ENCODE measurements around the gene TMEM185B. TPM values are rescaled to one million over a fixed set of nuclear protein-coding genes. Genes with fewer than 3 reads are reported as not detected.
"Not testable (repeated sequence)": the region's sequence is repeated elsewhere in the genome, so short reads cannot be mapped to it uniquely, and the experiment has no call there.

TMEM185B gene
- total RNA-seq, 1 donor from 2014 or later, result 29.5 TPM

- no peaks in the 10 kb centered on the region for H3K36me3 ChIP-seq
- DNase-seq (ENCODE audit: extremely low spot score in 2 of 2), result no peak
- H3K27me3 ChIP-seq, result no peaks in the 10 kb centered on the region
- H3K27ac ChIP-seq, result no peak overlapping the region
- peaks cover 46% of the 10 kb centered on the region for H3K4me1 ChIP-seq
- no peak overlapping the region for H3K4me3 ChIP-seq
- TF ChIP-seq POLR2A (IDR thresholded peaks at IDR 0.05), result no peak
- TF ChIP-seq POLR2AphosphoS5 (IDR thresholded peaks at IDR 0.05; ENCODE audit: insufficient read depth in 1 of 2, low read depth in 1 of 2), result no peak
- TF ChIP-seq CTCF (IDR thresholded peaks at IDR 0.05), result no peak
- H3K9me3 ChIP-seq, result no peaks in the 10 kb centered on the region
- intact Hi-C loops (cut with DNase I), result no loop called here
Measured at GRCh38 chr2:120236791-120237190, 13.6 kb upstream of the TMEM185B start.

GRCh38 chr2:120236316-120236715 lies 13.1 kb upstream of the TMEM185B start:
- Histone ChIP-seq H3K9me3 (no peaks in the 10 kb centered on the region), H3K4me3 (no peak overlapping the region), H3K27me3 (no peaks in the 10 kb centered on the region), H3K27ac (no peak overlapping the region), H3K4me1 (peaks cover 51% of the 10 kb centered on the region), H3K36me3 (no peaks in the 10 kb centered on the region)
- intact Hi-C loops (cut with DNase I), result no loop called here
- no peak for TF ChIP-seq POLR2AphosphoS5 (IDR thresholded peaks at IDR 0.05; ENCODE audit: insufficient read depth in 1 of 2, low read depth in 1 of 2)
- no peak for TF ChIP-seq POLR2A (IDR thresholded peaks at IDR 0.05)
- no peak for TF ChIP-seq CTCF (IDR thresholded peaks at IDR 0.05)
- DNase-seq (ENCODE audit: extremely low spot score in 2 of 2), result no peak

GRCh38 chr2:120235681-120236080 lies 12.5 kb upstream of the TMEM185B start:
- H3K4me3 ChIP-seq, result no peak overlapping the region
- H3K36me3 ChIP-seq, result no peaks in the 10 kb centered on the region
- no peak for DNase-seq (ENCODE audit: extremely low spot score in 2 of 2)
- intact Hi-C loops (cut with DNase I), result no loop called here
- no peaks in the 10 kb centered on the region for H3K9me3 ChIP-seq
- TF ChIP-seq POLR2AphosphoS5 (IDR thresholded peaks at IDR 0.05; ENCODE audit: insufficient read depth in 1 of 2, low read depth in 1 of 2) (no peak), POLR2A (IDR thresholded peaks at IDR 0.05) (no peak), CTCF (IDR thresholded peaks at IDR 0.05) (no peak)
- H3K4me1 ChIP-seq, result peaks cover 51% of the 10 kb centered on the region
- no peak overlapping the region for H3K27ac ChIP-seq
- H3K27me3 ChIP-seq, result no peaks in the 10 kb centered on the region

- H3K27me3 ChIP-seq; H3K4me3 ChIP-seq; H3K27ac ChIP-seq; H3K9me3 ChIP-seq; DNase-seq (ENCODE audit: extremely low spot score in 2 of 2); intact Hi-C loops (cut with DNase I); H3K36me3 ChIP-seq: not testable (repeated sequence)
- peaks cover 48% of the 10 kb centered on the region for H3K4me1 ChIP-seq
Measured at GRCh38 chr2:120235158-120235557, 12.0 kb upstream of the TMEM185B start.

- Histone ChIP-seq H3K27me3 (no peaks in the 10 kb centered on the region), H3K4me3 (peak overlapping the region in 1 of 2 donors; percentile 44), H3K27ac (no peak overlapping the region), H3K4me1 (peaks cover 29% of the 10 kb centered on the region), H3K36me3 (no peaks in the 10 kb centered on the region), H3K9me3 (no peaks in the 10 kb centered on the region)
- no peak for DNase-seq (ENCODE audit: extremely low spot score in 2 of 2)
- intact Hi-C loops (cut with DNase I), result no loop called here
- TF ChIP-seq CTCF (IDR thresholded peaks at IDR 0.05) (no peak), POLR2A (IDR thresholded peaks at IDR 0.05) (no peak), POLR2AphosphoS5 (IDR thresholded peaks at IDR 0.05; ENCODE audit: insufficient read depth in 1 of 2, low read depth in 1 of 2) (no peak)
Measured at GRCh38 chr2:120233292-120233691, 10.1 kb upstream of the TMEM185B start.
